ENCODE data around the gene CYTIP. TPM values are rescaled to one million over a fixed set of nuclear protein-coding genes. Genes with fewer than 3 reads are reported as not detected.

Gene CYTIP
- total and polyA plus RNA-seq, 4 donors = 1.6 to 5.5 (median 2.1) TPM

- no peak for TF ChIP-seq HNF4G (IDR thresholded peaks at IDR 0.05)
- no peak for TF ChIP-seq SP1 (IDR thresholded peaks at IDR 0.05)
- no peak for TF ChIP-seq ZBTB33 (IDR thresholded peaks at IDR 0.05)
- TF ChIP-seq TAF1 (conservative IDR thresholded peaks at IDR 0.05) = no peak
- no peak for TF ChIP-seq JUND (IDR thresholded peaks at IDR 0.05)
- no peak for TF ChIP-seq NR2F2 (IDR thresholded peaks at IDR 0.05)
- TF ChIP-seq RXRA (IDR thresholded peaks at IDR 0.05) = no peak
Measured at GRCh38 chr2:157489983-157490382, 46.1 kb upstream of the CYTIP start (continued).

GRCh38 chr2:157488877-157489276, 45.0 kb upstream of the CYTIP start:
- Histone ChIP-seq H3K9ac (ENCODE audit: low read depth in 1 of 2, low read length in 2 of 2) (no peak overlapping the region), H3K4me3 (ENCODE audit: low read depth in 1 of 3, low read length in 3 of 3) (no peak overlapping the region), H3K27ac (ENCODE audit: low read depth in 1 of 2, low read length in 2 of 2) (no peak overlapping the region), H3K36me3 (ENCODE audit: control insufficient read depth in 4 of 4, insufficient read depth in 3 of 4, low read depth in 1 of 4, low read length in 3 of 4) (no peaks in the 10 kb centered on the region), H3K4me1 (ENCODE audit: control insufficient read depth in 4 of 4, insufficient read depth in 4 of 4, low read length in 3 of 4) (peaks cover 0 to 14% (median 13%) of the 10 kb centered on the region in 4 donors), H3K9me3 (ENCODE audit: control insufficient read depth in 4 of 4, low read length in 3 of 4) (no peaks in the 10 kb centered on the region), H3K27me3 (ENCODE audit: control insufficient read depth in 4 of 4, insufficient read depth in 4 of 4, low read length in 3 of 4) (no peaks in the 10 kb centered on the region)
- peak; percentile 77 for TF ChIP-seq FOXA2 (IDR thresholded peaks at IDR 0.05)
- no peak for TF ChIP-seq ATF3 (IDR thresholded peaks at IDR 0.05)
- TF ChIP-seq JUND (IDR thresholded peaks at IDR 0.05) = peak; percentile 40 to 57
- TF ChIP-seq TAF1 (conservative IDR thresholded peaks at IDR 0.05) = no peak
- TF ChIP-seq SP1 (IDR thresholded peaks at IDR 0.05) = peak; percentile 62
- TF ChIP-seq REST (IDR thresholded peaks at IDR 0.05) = no peak
- no peak for TF ChIP-seq CTCF (IDR thresholded peaks at IDR 0.05; ENCODE audit: low read depth, low read length, missing input control)
- peak; percentile 52 to 67 for TF ChIP-seq RAD21 (IDR thresholded peaks at IDR 0.05)
- TF ChIP-seq HNF4G (IDR thresholded peaks at IDR 0.05) = no peak
- TF ChIP-seq FOXA1 (IDR thresholded peaks at IDR 0.05) = peak; percentile 75
- peak; percentile 72 to 77 for TF ChIP-seq HNF4A (conservative IDR thresholded peaks at IDR 0.05)
- no peak for TF ChIP-seq EGR1 (IDR thresholded peaks at IDR 0.05; ENCODE audit: low read depth in 2 of 2)
- TF ChIP-seq YY1 (IDR thresholded peaks at IDR 0.05) = peak; percentile 40
- TF ChIP-seq GABPA (IDR thresholded peaks at IDR 0.05 in 1 of 2, conservative IDR thresholded peaks at IDR 0.05 in 1 of 2) = peak in 1 of 2 donors; percentile 15
- TF ChIP-seq ZBTB33 (IDR thresholded peaks at IDR 0.05) = no peak
- peak; percentile 79 to 87 for TF ChIP-seq RXRA (IDR thresholded peaks at IDR 0.05)
- no peak for TF ChIP-seq NR2F2 (IDR thresholded peaks at IDR 0.05)
- peak; percentile 49 for TF ChIP-seq MAX (IDR thresholded peaks at IDR 0.05)
- DNase-seq (ENCODE audit: low spot score) = no peak
- 21% methylated on average over 3 of the region's 3 CpGs for WGBS

Data from liver (tissue), 9 donors.